Common myeloid progenitor, CD34-positive (primary cell): ENCODE measurements around the gene HDDC3.
A peak's percentile ranks its signal among the peaks of the same experiment; 100 is the strongest.
"Not testable (repeated sequence)": the region's sequence is repeated elsewhere in the genome, so short reads cannot be mapped to it uniquely, and the experiment has no call there.

Experiments
- CTCF ChIA-PET: fragments of 350-600 bp; sonication (Branson Sonifier 250); formaldehyde crosslinking; loops from one replicate; lab custom pipeline; 2021; ENCODE audit warnings: antibody characterized with exemption; lab: Charles Lee
- POLR2A ChIA-PET: fragments of 350-600 bp; sonication (Branson Sonifier 250); formaldehyde crosslinking; loops from one replicate; lab custom pipeline; 2021; ENCODE audit warnings: antibody characterized with exemption; lab: Charles Lee
- DNase-seq, 3 donors: peaks; one replicate each; pipeline versions ENCODE4 v3.0.0 to v3.0.0-alpha.2; 2013
- H3K27ac ChIP-seq, 2 experiments: 1 replicate in 1 of 2; 2 replicates in 1 of 2; pipeline ENCODE4 v1.7.0; 2013; ENCODE audit warnings: inconsistent platforms in 2 of 2, low read length in 2 of 2, mild to moderate bottlenecking in 2 of 2, low read depth in 1 of 2, moderate library complexity in 1 of 2; ENCODE audit not compliant: severe bottlenecking in 2 of 2, insufficient read depth in 1 of 2, poor library complexity in 1 of 2
- H3K27me3 ChIP-seq, 5 experiments: replicated peaks in 2 of 5; 1 replicate in 3 of 5; 2 replicates in 2 of 5; pipeline versions ENCODE4 v1.6.1 to v1.7.0; 2013; ENCODE audit warnings: low read length in 4 of 5, mild to moderate bottlenecking in 2 of 5, moderate library complexity in 2 of 5, inconsistent platforms in 1 of 5; ENCODE audit not compliant: insufficient read depth in 5 of 5, control insufficient read depth in 4 of 5
- H3K36me3 ChIP-seq, 4 experiments: 1 replicate in 2 of 4; 2 replicates in 2 of 4; pipeline versions ENCODE4 v1.6.1 to v1.7.0; 2013; ENCODE audit warnings: low read length in 3 of 4, control low read depth in 1 of 4, mild to moderate bottlenecking in 1 of 4; ENCODE audit not compliant: control insufficient read depth in 4 of 4, insufficient read depth in 4 of 4
- H3K4me1 ChIP-seq, 4 experiments: 1 replicate in 3 of 4; 2 replicates in 1 of 4; pipeline versions ENCODE4 v1.6.1 to v1.7.1; 2013; ENCODE audit warnings: low read length in 3 of 4, mild to moderate bottlenecking in 3 of 4, control low read depth in 1 of 4, inconsistent platforms in 1 of 4, moderate library complexity in 1 of 4; ENCODE audit not compliant: control insufficient read depth in 4 of 4, insufficient read depth in 4 of 4; ENCODE audit errors: control extremely low read depth in 1 of 4
- H3K4me3 ChIP-seq, 7 experiments: 1 replicate in 4 of 7; 2 replicates in 3 of 7; pipeline versions ENCODE4 v1.5.1 to v1.7.0; 2013; ENCODE audit warnings: mild to moderate bottlenecking in 7 of 7, low read length in 6 of 7, moderate library complexity in 6 of 7, inconsistent platforms in 2 of 7, low read depth in 2 of 7, control low read depth in 1 of 7; ENCODE audit not compliant: insufficient read depth in 4 of 7, control insufficient read depth in 1 of 7; ENCODE audit errors: extremely low read depth in 1 of 7
- H3K9me3 ChIP-seq, 5 experiments: 1 replicate in 4 of 5; 2 replicates in 1 of 5; pipeline versions ENCODE4 v1.6.1 to v1.7.1; 2013; ENCODE audit warnings: low read length in 4 of 5, mild to moderate bottlenecking in 2 of 5, inconsistent platforms in 1 of 5, low read depth in 1 of 5, moderate library complexity in 1 of 5; ENCODE audit not compliant: control insufficient read depth in 4 of 5, insufficient read depth in 2 of 5; ENCODE audit errors: control extremely low read depth in 1 of 5
- WGBS: methylation state at CpG from one replicate; pipeline ENCODE4 v1.1.5; 2013; ENCODE audit not compliant: insufficient coverage; 5-methylcytosine and 5-hydroxymethylcytosine counted together

The HDDC3 gene

GRCh38 chr15:90926766-90927165 lies 5.6 kb downstream of the HDDC3 start:
- H3K27ac ChIP-seq, H3K4me3 ChIP-seq, DNase-seq, H3K9me3 ChIP-seq, H3K36me3 ChIP-seq, H3K27me3 ChIP-seq, POLR2A ChIA-PET: not testable (repeated sequence)
- peaks cover 16 to 35% (median 25%) of the 10 kb centered on the region in 4 experiments for H3K4me1 ChIP-seq
- WGBS = 97% methylated on average over 7 of the region's 10 CpGs
- CTCF ChIA-PET = interaction anchor here (1.7 kb wide), 1 partner anchor 31 kb away, joined by 4 read pairs; no protein-coding TSS in a partner anchor

GRCh38 chr15:90924375-90924774 lies 8.0 kb downstream of the HDDC3 start:
- CTCF ChIA-PET = interaction anchor here (1.6 to 6.3 kb wide), 2 partner anchors 9 to 22 kb away, joined by 5 to 46 read pairs; partner anchors contain the start of genes HDDC3, MAN2A2 and UNC45A
- H3K9me3 ChIP-seq = no peaks in the 10 kb centered on the region
- H3K4me3 ChIP-seq = no peak overlapping the region
- peaks cover 4 to 11% (median 10%) of the 10 kb centered on the region in 4 experiments for H3K4me1 ChIP-seq
- no peak for DNase-seq
- no peaks in the 10 kb centered on the region for H3K27me3 ChIP-seq
- H3K36me3 ChIP-seq = peaks cover 13 to 27% (median 24%) of the 10 kb centered on the region in 4 experiments
- 97% methylated on average over 4 of the region's 5 CpGs for WGBS
- POLR2A ChIA-PET = no interaction called here
- H3K27ac ChIP-seq = no peak overlapping the region

GRCh38 chr15:90922712-90923322 lies 9.5 kb downstream of the HDDC3 start:
- 98% methylated on average over 6 of the region's 7 CpGs for WGBS
- H3K27me3 ChIP-seq, H3K27ac ChIP-seq, H3K4me1 ChIP-seq, H3K9me3 ChIP-seq, H3K4me3 ChIP-seq: not testable (repeated sequence)
- ChIA-PET POLR2A (interaction anchor here (0.6 kb wide), 2 partner anchors 20 to 93 kb away, joined by 3 to 4 read pairs; no protein-coding TSS in a partner anchor), CTCF (interaction anchor here (1.1 to 6.3 kb wide), 4 partner anchors 10 to 35 kb away, joined by 3 to 46 read pairs (median 5); partner anchors contain the start of genes HDDC3, MAN2A2 and UNC45A)
- H3K36me3 ChIP-seq = peaks cover 16 to 41% (median 39%) of the 10 kb centered on the region in 4 experiments
- peak in 1 of 3 donors; percentile 17 for DNase-seq

DNA sequence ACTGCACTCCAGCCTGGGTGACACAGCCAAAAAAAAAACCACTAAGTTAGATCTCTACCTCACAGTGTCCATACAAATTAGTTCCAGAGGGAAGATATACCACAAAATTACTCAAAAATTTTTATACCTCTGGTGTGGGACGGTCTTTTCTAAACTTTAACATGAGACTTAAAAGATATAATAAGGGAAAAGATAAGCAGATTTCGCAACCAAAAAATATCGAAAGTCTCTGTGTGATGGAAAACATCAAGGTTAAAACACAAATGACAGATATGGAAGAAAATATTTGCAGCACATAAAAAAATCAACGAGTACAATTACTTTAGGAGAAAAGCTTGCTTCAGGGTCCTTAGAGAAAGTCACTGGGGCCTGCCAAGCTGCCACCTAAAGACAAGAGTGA lies 10.5 kb downstream of the HDDC3 start:
- DNase-seq = no peak
- Histone ChIP-seq H3K4me3 (no peak overlapping the region), H3K36me3 (peaks cover 16 to 51% (median 46%) of the 10 kb centered on the region in 4 experiments), H3K27me3 (no peaks in the 10 kb centered on the region), H3K4me1 (peaks cover 2 to 11% (median 3%) of the 10 kb centered on the region in 4 experiments), H3K9me3 (no peaks in the 10 kb centered on the region), H3K27ac (no peak overlapping the region)
- no CpG with 5 or more reads among the region's 4 CpGs for WGBS
- ChIA-PET CTCF (interaction anchor here (1.8 to 6.3 kb wide), 3 partner anchors 8 to 17 kb away, joined by 5 to 46 read pairs (median 8); partner anchors contain the start of genes HDDC3 and UNC45A), POLR2A (interaction anchor here (0.6 kb wide), 1 partner anchor 92 kb away, joined by 4 read pairs; no protein-coding TSS in a partner anchor)

- no peak for DNase-seq
- peaks cover 16 to 76% (median 54%) of the 10 kb centered on the region in 4 experiments for H3K36me3 ChIP-seq
- WGBS = 90% methylated on average over 6 of the region's 6 CpGs
- H3K4me1 ChIP-seq = peaks cover 11 to 37% (median 32%) of the 10 kb centered on the region in 4 experiments
- H3K27ac ChIP-seq = no peak overlapping the region
- POLR2A ChIA-PET = no interaction called here
- no peaks in the 10 kb centered on the region for H3K9me3 ChIP-seq
- H3K27me3 ChIP-seq = no peaks in the 10 kb centered on the region
- no peak overlapping the region for H3K4me3 ChIP-seq
- CTCF ChIA-PET = interaction anchor here (1.3 to 11.0 kb wide), 5 partner anchors 11 to 268 kb away, joined by 4 to 96 read pairs (median 6); partner anchors contain the start of genes HDDC3 and MAN2A2
Measured at GRCh38 chr15:90918835-90919234, 13.5 kb downstream of the HDDC3 start.

DNA sequence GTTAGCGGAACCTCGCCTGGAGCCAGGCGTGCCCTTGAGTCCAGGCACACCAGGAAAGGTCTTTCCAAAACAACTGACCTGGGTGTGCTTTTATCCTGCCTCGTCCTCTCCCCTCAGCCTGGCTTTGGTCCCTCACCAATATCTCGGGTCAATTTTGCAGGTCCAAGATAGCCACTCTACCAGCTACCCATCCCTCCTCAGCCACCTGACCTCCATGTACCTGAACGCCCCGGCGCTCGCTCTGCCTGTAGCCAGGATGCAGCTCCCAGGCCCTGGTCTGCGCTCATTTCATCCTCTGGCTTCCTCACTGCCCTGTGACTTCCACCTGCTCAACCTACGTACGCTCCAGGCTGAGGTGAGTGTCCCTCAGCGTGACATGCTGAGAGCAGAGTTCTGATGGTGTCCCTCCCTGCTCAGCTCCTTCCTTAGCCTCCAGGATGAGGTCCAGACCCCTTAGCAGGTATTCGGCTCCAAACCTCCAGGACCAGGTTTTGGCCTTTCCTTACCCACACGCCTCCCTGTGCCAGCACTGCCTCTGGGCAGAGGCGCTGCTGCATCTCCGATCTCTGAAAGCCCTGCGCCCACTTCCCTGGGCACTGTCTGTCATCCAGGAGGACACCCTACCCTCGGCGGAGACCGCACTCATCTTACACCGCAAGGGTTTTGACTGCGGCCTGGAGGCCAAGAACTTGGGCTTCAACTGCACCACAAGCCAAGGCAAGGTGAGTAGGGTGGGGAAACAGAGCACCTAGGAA lies 14.1 kb downstream of the HDDC3 start:
- DNase-seq = no peak
- peak overlapping the region; percentile 9 to 30 for H3K27ac ChIP-seq
- peaks cover 11 to 40% (median 33%) of the 10 kb centered on the region in 4 experiments for H3K4me1 ChIP-seq
- POLR2A ChIA-PET = interaction anchor here (0.7 kb wide), 1 partner anchor 11 kb away, joined by 3 read pairs; no protein-coding TSS in a partner anchor
- no peaks in the 10 kb centered on the region for H3K9me3 ChIP-seq
- CTCF ChIA-PET = interaction anchor here (1.3 to 11.0 kb wide), 5 partner anchors 12 to 268 kb away, joined by 4 to 96 read pairs (median 6); partner anchors contain the start of genes HDDC3 and MAN2A2
- 97% methylated on average over 22 of the region's 23 CpGs for WGBS
- H3K4me3 ChIP-seq = no peak overlapping the region
- H3K27me3 ChIP-seq = no peaks in the 10 kb centered on the region
- peaks cover 16 to 78% (median 61%) of the 10 kb centered on the region in 4 experiments for H3K36me3 ChIP-seq
